HepG2 (cell line): Measurements from ENCODE around the gene EGFR. TPM values are rescaled to one million over a fixed set of nuclear protein-coding genes. Genes with fewer than 3 reads are reported as not detected.

Source experiments
- AKAP8 ChIP-seq: sonication (generic); formaldehyde crosslinking; IDR thresholded peaks from 2 replicates; pipeline ENCODE4 v1.5.1; 2020; ENCODE audit warnings: mild to moderate bottlenecking, missing genetic modification reagents
- BCL6 ChIP-seq: IDR thresholded peaks from 2 replicates; pipeline ENCODE4 v1.6.1; 2016; ENCODE audit warnings: missing genetic modification reagents, missing compliant biosample characterization
- CENPBD1 ChIP-seq: sonication (generic); formaldehyde crosslinking; IDR thresholded peaks from 2 replicates; pipeline ENCODE4 v1.8.0; 2022; ENCODE audit warnings: missing genetic modification reagents, low read depth, mild to moderate bottlenecking, borderline replicate concordance
- CERS6 ChIP-seq: sonication (generic); formaldehyde crosslinking; IDR thresholded peaks from 2 replicates; pipeline ENCODE4 v1.5.0; 2020; ENCODE audit warnings: missing genetic modification reagents
- FOXO1 ChIP-seq: sonication (generic); formaldehyde crosslinking; IDR thresholded peaks from 2 replicates; pipeline ENCODE4 v1.4.0; 2020; ENCODE audit warnings: missing genetic modification reagents
- GMEB2 ChIP-seq: IDR thresholded peaks from 2 replicates; pipeline ENCODE4 v1.6.1; 2016; ENCODE audit warnings: missing biosample characterization, missing genetic modification reagents, low read depth
- HOXA7 ChIP-seq: sonication (generic); formaldehyde crosslinking; IDR thresholded peaks from 2 replicates; pipeline ENCODE4 v1.8.1; 2022; ENCODE audit warnings: mild to moderate bottlenecking, missing genetic modification reagents, moderate library complexity
- IRF1 ChIP-seq: sonication (generic); formaldehyde crosslinking; IDR thresholded peaks from 2 replicates; pipeline ENCODE4 v1.4.0; 2020; ENCODE audit warnings: low read depth, mild to moderate bottlenecking, missing genetic modification reagents
- RCOR2 ChIP-seq: IDR thresholded peaks from 2 replicates; pipeline ENCODE4 v1.6.1; 2016; ENCODE audit warnings: missing biosample characterization, missing genetic modification reagents
- TAF1 ChIP-seq: sonication (generic); formaldehyde crosslinking; IDR thresholded peaks from 2 replicates; pipeline ENCODE4 v1.4.0; 2020; ENCODE audit warnings: missing genetic modification reagents
- ZBTB26 ChIP-seq: IDR thresholded peaks from 2 replicates; pipeline ENCODE4 v1.6.1; 2016; ENCODE audit warnings: missing compliant biosample characterization, missing genetic modification reagents, borderline replicate concordance
- ZFP82 ChIP-seq: sonication (generic); formaldehyde crosslinking; IDR thresholded peaks from 2 replicates; pipeline ENCODE4 v1.5.1; 2020; ENCODE audit warnings: mild to moderate bottlenecking, missing genetic modification reagents, borderline replicate concordance
- ZNF326 ChIP-seq: sonication (generic); formaldehyde crosslinking; IDR thresholded peaks from 2 replicates; pipeline ENCODE4 v1.4.0; 2020; ENCODE audit warnings: missing genetic modification reagents, borderline replicate concordance
- ZNF367 ChIP-seq: sonication (generic); formaldehyde crosslinking; IDR thresholded peaks from 2 replicates; pipeline ENCODE4 v1.4.0; 2020; ENCODE audit warnings: missing genetic modification reagents, borderline replicate concordance
- ZNF414 ChIP-seq: sonication (generic); formaldehyde crosslinking; IDR thresholded peaks from 2 replicates; pipeline ENCODE4 v1.5.0; 2020; ENCODE audit warnings: missing genetic modification reagents
- ZNF580 ChIP-seq: IDR thresholded peaks from 2 replicates; pipeline ENCODE4 v1.6.1; 2016; ENCODE audit warnings: low read depth, borderline replicate concordance
- ZNF629 ChIP-seq: sonication (generic); formaldehyde crosslinking; conservative IDR thresholded peaks from 2 replicates; pipeline ENCODE4 v1.5.0; 2020; ENCODE audit warnings: missing genetic modification reagents
- ZNF740 ChIP-seq: sonication (generic); formaldehyde crosslinking; IDR thresholded peaks from 2 replicates; pipeline ENCODE4 v1.4.0; 2020; ENCODE audit warnings: missing genetic modification reagents
- ZNF776 ChIP-seq: sonication (generic); formaldehyde crosslinking; IDR thresholded peaks from 2 replicates; pipeline ENCODE4 v1.4.0; 2020; ENCODE audit warnings: mild to moderate bottlenecking, missing genetic modification reagents
- ZNF780A ChIP-seq: sonication (generic); formaldehyde crosslinking; IDR thresholded peaks from 2 replicates; pipeline ENCODE4 v1.8.0; 2022; ENCODE audit warnings: mild to moderate bottlenecking, missing genetic modification reagents, moderate library complexity
- polyA plus RNA-seq, 8 experiments: library from polyadenylated mRNA; depleted of rRNA in 3 of 8; stranded (reverse) in 7 of 8; unstranded in 1 of 8; fragments of >200 nt; fragmentation: Illumina TruSeq in 4 of 8; extraction: Trizol in 4 of 8; gene quantifications; 2 replicates each; pipeline versions ENCODE4 v1.2.1 to v1.2.3, GENCODE V29; 2011 to 2016; ENCODE audit warnings: low read depth in 4 of 8, missing spikeins in 1 of 8, mixed read lengths in 1 of 8; ENCODE audit not compliant: insufficient read depth in 1 of 8
- total RNA-seq, 5 experiments: library from RNA; depleted of rRNA; stranded (reverse); fragments of >200 nt; fragmentation: Illumina TruSeq; extraction: Trizol; gene quantifications; 2 replicates each; pipeline ENCODE4 v1.2.3, GENCODE V29; 2016; ENCODE audit warnings: low read depth in 1 of 5

Gene EGFR
- total and polyA plus RNA-seq, 2 of the 13 experiments (the other 11 are each of a cell fraction or from before 2014, with no cell fraction given), result 7.0 to 10.0 TPM

- TF ChIP-seq ZNF414 (CRISPR knock-in tag) (no peak), FOXO1 (CRISPR knock-in tag) (peak; percentile 86), ZNF740 (no peak), CERS6 (CRISPR knock-in tag) (no peak), BCL6 (CRISPR knock-in tag) (peak; percentile 54), ZNF780A (CRISPR knock-in tag) (no peak), ZNF580 (CRISPR knock-in tag) (peak; percentile 77; the same call in 1 of the 2 replicates), RCOR2 (CRISPR knock-in tag) (peak; percentile 85), ZNF629 (CRISPR knock-in tag) (peak; percentile 60), ZBTB26 (CRISPR knock-in tag) (peak; percentile 41; the same call in 1 of the 2 replicates), ZNF326 (CRISPR knock-in tag) (no peak), IRF1 (CRISPR knock-in tag) (no peak), GMEB2 (CRISPR knock-in tag) (no peak), ZNF776 (no peak), ZNF367 (no peak), CENPBD1 (CRISPR knock-in tag) (no peak), AKAP8 (CRISPR knock-in tag) (no peak), HOXA7 (no peak), ZFP82 (CRISPR knock-in tag) (no peak), TAF1 (CRISPR knock-in tag) (peak; percentile 81)
Observed at GRCh38 chr7:55178863-55179773, 160.3 kb downstream of the EGFR start (continued).
